Mesangial cell (primary cell): ENCODE data around the gene AGBL2. TPM values are rescaled to one million over a fixed set of nuclear protein-coding genes. Genes with fewer than 3 reads are reported as not detected.

Experiments
- total RNA-seq: library from RNA; depleted of rRNA; stranded (reverse); fragments of >200 nt; gene quantifications from 2 replicates; pipeline ENCODE4 v1.2.3, GENCODE V29; 2015

The AGBL2 gene, protein sequence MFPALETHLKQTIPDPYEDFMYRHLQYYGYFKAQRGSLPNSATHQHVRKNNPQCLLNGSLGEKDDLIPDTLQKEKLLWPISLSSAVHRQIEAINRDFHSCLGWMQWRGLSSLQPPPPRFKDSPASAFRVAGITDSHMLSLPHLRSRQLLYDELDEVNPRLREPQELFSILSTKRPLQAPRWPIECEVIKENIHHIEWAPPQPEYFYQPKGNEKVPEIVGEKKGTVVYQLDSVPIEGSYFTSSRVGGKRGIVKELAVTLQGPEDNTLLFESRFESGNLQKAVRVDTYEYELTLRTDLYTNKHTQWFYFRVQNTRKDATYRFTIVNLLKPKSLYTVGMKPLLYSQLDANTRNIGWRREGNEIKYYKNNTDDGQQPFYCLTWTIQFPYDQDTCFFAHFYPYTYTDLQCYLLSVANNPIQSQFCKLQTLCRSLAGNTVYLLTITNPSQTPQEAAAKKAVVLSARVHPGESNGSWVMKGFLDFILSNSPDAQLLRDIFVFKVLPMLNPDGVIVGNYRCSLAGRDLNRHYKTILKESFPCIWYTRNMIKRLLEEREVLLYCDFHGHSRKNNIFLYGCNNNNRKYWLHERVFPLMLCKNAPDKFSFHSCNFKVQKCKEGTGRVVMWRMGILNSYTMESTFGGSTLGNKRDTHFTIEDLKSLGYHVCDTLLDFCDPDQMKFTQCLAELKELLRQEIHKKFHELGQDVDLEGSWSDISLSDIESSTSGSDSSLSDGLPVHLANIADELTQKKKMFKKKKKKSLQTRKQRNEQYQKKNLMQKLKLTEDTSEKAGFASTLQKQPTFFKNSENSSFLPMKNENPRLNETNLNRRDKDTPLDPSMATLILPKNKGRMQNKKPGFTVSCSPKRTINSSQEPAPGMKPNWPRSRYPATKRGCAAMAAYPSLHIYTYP
- 0.98 and 2.8 TPM in 2 replicates for total RNA-seq

DNA sequence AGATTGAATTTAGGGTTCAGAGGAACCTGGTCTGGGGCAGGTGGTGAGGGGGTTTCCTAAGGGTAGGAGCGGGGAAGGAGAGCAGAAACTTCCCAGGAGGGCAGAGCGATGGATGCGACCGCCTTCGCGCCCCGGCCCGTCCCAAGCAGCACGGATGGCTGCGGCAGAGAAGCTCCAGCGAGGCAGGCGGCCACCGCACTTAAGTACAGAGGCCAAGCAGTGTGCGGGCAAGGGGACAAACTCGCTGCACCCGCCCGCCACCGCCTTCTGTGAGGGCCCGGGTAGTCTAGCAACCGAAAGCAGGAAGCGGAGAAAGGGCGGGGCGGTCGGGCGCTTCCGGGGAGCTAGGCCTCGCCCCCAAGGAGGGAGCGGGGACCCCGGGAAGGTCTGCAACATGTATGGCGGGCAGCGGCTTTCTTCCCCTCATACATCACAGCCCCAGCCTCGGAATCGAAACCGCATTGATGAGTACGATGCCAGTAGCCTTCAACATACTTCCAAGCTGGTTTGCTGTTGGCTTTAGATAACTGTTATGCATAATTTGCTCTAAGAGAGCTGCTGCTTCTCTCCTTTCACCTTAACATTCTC is at the start of gene AGBL2:
AGBL2 (minus strand) TSS at position 288 of the 588 bp plus-strand sequence. CDS start 719 bp downstream, outside the sequence.

DNA sequence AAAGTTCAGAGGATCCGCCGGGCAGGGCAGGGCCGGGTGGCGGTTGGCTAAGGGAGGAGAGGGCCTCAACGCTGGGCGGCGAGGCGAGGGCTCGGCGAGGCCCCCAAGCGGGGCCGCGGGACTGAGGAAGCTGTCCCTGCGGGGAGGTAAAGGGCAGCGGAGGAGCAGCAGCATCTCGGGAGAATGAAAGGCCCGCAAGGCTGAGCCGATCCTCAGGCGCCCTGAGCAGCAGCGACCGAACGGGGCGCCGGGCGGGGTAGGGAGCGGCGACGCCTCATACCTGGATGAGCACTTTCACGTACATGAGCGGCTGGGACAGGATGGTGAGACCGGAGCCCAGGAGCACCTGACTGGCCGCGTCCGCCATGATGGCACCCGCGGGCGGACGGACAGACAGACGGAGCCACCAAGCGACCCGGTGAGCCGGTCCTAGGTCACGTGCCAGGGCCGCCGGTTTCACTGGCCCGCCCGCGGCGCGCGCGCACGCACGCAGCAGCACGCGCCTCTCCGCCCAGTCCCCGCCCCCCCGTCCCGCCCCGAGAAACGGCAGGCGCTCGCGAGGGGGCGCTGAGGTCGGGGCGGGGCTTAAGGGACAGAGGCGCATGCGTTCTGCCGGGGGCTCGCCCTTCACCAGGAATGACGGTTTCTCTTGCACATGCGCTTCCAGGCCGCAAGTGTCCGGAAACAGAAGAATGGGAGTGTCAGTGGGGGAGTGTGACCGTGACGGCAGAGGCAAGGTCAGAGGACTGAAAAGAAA is 72.9 kb downstream of the AGBL2 start, which contains the start of gene MTCH2:
MTCH2 (minus strand) TSS at position 461 of the 757 bp plus-strand sequence; CDS start at position 367, 94 bp downstream.

Other genes with a start within 250 kb of the AGBL2 start
- gene CELF1, start 162.2 kb downstream of the AGBL2 start, total RNA-seq = 56.9 and 71.4 TPM in 2 replicates
- gene PTPMT1, start 149.8 kb downstream of the AGBL2 start, total RNA-seq = 105 and 168 TPM in 2 replicates
- 20.4 and 21.5 TPM in 2 replicates for gene KBTBD4, start 136.4 kb downstream of the AGBL2 start, total RNA-seq
- gene NDUFS3, start 136.3 kb downstream of the AGBL2 start, total RNA-seq = 63.3 and 65.8 TPM in 2 replicates
- not detected in 2 replicates for gene FAM180B, start 128.7 kb downstream of the AGBL2 start, total RNA-seq
- 1.1 and 1.8 TPM in 2 replicates for gene C1QTNF4, start 121.0 kb downstream of the AGBL2 start, total RNA-seq
- gene MTCH2, start 72.8 kb downstream of the AGBL2 start, total RNA-seq = 61.1 and 78.9 TPM in 2 replicates
- 30.8 and 42.1 TPM in 2 replicates for gene FNBP4, start 52.0 kb upstream of the AGBL2 start, total RNA-seq
- gene NUP160, start 133.0 kb upstream of the AGBL2 start, total RNA-seq = 18.1 and 21.5 TPM in 2 replicates